Hepatocyte (in vitro differentiated cells): ENCODE measurements around the gene FERD3L.
A peak's percentile ranks its signal among the peaks of the same experiment; 100 is the strongest.

Experiments used
- CTCF ChIP-seq: fragments of 200-600 bp; sonication (generic); IDR thresholded peaks from 2 replicates; pipeline ENCODE4 v1.5.1; 2016; ENCODE audit warnings: antibody characterized with exemption, mild to moderate bottlenecking; ENCODE audit not compliant: poor library complexity
- EZH2 ChIP-seq: fragments of 200-600 bp; sonication (generic); IDR thresholded peaks from 2 replicates; pipeline ENCODE4 v1.6.1; 2016; ENCODE audit warnings: antibody characterized with exemption, mild to moderate bottlenecking, borderline replicate concordance
- EZH2phosphoT487 ChIP-seq: fragments of 200-600 bp; sonication (generic); IDR thresholded peaks from one replicate; pipeline ENCODE4 v1.6.1; 2018; ENCODE audit warnings: antibody characterized with exemption, mild to moderate bottlenecking, low read depth, moderate library complexity; ENCODE audit not compliant: unreplicated experiment, severe bottlenecking

GRCh38 chr7:19110026-19110730 lies 35.0 kb downstream of the FERD3L start:
- TF ChIP-seq CTCF (no peak), EZH2 (peak; percentile 56), EZH2phosphoT487 (no peak)
